GM12891 (cell line): ENCODE data around the gene SHROOM4.

Source experiments
- POLR2A ChIP-seq: IDR thresholded peaks from 2 replicates; pipeline ENCODE4 v1.6.1; 2011; ENCODE audit warnings: low read depth, low read length, control low read depth
- POLR2AphosphoS5 ChIP-seq: IDR thresholded peaks from 2 replicates; pipeline ENCODE4 v1.6.1; 2011; ENCODE audit warnings: low read depth, low read length, control low read depth
- POU2F2 ChIP-seq: IDR thresholded peaks from 2 replicates; pipeline ENCODE4 v1.6.1; 2011; ENCODE audit warnings: low read depth, mild to moderate bottlenecking, control low read depth, low read length, moderate library complexity
- TAF1 ChIP-seq: IDR thresholded peaks from 2 replicates; pipeline ENCODE4 v1.6.1; 2011; ENCODE audit warnings: low read depth, low read length, control low read depth

GRCh38 chrX:50801135-50801534 lies 12.9 kb downstream of the SHROOM4 start:
- TF ChIP-seq POLR2AphosphoS5 (no peak), POLR2A (no peak), TAF1 (no peak), POU2F2 (no peak)
